Daoy (cell line): ENCODE measurements around the gene CYP21A2. TPM values are rescaled to one million over a fixed set of nuclear protein-coding genes. Genes with fewer than 3 reads are reported as not detected.
"Not testable (repeated sequence)": the region's sequence is repeated elsewhere in the genome, so short reads cannot be mapped to it uniquely, and the experiment has no call there.

Experiments used
- DNase-seq: peaks from one replicate; pipeline ENCODE4 v3.0.0-alpha.2; 2015; ENCODE audit warnings: low read depth
- total RNA-seq: library from RNA; depleted of rRNA; stranded (reverse); fragments of >200 nt; shearing (Covaris generic); gene quantifications from 2 replicates; pipeline ENCODE4 v1.2.3, GENCODE V29; 2014

Gene CYP21A2
- total RNA-seq, 1 experiment from 2014 or later = not detected

DNA sequence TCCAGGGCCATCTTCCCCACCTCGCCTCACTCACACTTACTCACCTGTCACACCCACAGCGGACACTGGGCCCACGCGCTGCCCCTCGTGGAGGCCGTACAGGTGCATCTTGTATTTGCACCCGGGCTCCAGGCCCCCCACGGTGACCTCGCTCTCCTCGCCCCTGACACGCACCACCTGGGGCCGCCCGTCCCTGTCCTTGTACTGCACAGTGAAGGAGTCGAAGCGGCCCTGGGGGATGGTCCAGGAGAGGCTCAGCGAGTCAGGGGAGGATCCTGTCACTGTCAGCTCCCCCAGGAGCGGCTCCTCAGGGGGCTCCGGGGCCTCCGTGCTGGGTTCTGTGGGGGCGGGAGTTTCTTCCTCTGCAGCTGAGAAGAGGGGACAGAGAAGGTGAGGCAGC lies 14.4 kb downstream of the CYP21A2 start:
- DNase-seq = not testable (repeated sequence)

DNA sequence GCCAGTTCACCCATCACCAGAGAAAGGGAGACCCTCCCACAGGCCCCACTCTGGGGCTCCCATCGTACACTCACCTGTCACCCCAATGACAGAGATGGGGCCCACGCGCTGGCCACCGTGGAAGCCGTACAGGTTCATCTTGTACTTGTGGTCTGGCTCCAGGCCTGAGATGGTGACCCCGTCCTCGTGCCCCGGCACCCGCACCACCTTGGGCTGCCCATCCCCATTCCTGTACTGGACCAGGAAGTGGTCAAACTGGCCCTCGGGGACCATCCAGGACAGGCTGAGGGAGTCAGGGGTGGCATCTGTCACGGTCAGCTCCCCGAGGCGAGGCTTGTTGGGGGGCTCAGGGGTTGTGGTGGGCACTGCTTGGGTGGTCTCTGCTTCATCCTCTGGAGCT lies 15.1 kb downstream of the CYP21A2 start:
- DNase-seq = not testable (repeated sequence)

DNA sequence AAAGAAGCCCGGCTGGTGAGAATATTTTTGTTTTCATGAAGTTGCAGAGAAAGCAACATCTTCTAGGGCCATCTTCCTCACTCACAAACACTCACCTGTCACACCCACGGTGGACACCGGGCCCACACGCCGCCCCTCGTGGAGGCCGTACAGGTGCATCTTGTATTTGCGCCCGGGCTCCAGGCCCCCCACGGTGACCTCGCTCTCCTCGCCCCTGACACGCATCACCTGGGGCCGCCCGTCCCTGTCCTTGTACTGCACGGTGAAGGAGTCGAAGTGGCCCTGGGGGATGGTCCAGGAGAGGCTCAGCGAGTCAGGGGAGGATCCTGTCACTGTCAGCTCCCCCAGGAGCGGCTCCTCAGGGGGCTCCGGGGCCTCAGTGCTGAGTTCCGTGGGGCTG lies 17.5 kb downstream of the CYP21A2 start:
- not testable (repeated sequence) for DNase-seq

DNA sequence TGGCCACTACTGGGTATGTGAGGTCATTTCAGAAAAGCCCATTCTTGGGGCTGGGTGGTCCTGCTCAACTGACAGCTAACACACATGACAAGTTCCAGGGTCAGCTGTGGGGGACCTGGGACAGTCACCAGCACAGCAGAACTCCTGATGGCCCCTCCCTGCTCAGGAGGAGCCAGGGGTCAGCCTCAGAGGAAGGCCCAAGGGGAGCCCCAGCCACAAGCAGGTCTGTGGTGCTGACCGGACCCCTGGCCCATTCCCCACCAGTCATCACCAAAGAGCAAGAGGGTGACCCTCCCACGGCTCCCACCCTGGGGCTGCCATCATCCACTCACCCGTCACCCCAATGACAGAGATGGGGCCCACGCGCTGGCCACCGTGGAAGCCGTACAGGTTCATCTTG lies 18.0 kb downstream of the CYP21A2 start:
- no peak for DNase-seq

DNA sequence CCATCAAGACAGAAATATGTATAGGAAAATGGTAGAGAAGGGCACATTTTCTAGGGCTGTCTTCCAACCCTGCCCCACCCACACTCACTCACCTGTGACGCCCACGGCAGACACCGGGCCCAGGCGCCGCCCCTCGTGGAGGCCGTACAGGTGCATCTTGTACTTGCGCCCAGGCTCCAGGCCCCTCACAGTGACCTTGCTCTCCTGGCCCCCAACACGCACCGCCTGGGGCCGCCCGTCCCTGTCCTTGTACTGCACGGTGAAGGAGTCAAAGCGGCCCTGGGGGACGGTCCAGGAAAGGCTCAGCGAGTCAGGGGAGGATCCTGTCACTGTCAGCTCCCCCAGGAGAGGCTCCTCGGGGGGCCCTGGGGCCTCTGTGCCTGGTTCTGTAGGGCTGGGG lies 19.8 kb downstream of the CYP21A2 start:
- DNase-seq = no peak

DNA sequence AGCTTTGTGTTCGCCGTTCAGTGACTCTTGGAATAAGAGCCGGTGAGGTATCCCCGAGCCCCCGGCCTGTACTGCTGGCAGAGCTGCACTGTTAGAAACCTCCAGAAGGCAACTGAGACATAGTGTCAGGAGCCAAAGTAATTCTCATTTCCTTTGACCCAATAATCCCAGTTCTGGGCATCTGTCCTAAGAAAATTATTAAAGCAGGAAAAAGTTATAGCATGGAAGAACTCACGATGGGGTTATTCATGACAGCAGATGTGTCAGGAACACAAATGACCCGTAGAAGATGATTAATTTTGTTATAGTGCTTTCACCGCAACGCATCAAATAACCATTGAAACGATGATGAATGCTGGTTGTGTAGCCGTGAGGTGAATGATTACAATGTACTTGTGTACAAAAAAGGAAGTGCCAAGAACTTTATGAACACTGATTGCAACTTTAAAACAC lies 20.3 kb downstream of the CYP21A2 start:
- DNase-seq = peak; percentile 32

DNA sequence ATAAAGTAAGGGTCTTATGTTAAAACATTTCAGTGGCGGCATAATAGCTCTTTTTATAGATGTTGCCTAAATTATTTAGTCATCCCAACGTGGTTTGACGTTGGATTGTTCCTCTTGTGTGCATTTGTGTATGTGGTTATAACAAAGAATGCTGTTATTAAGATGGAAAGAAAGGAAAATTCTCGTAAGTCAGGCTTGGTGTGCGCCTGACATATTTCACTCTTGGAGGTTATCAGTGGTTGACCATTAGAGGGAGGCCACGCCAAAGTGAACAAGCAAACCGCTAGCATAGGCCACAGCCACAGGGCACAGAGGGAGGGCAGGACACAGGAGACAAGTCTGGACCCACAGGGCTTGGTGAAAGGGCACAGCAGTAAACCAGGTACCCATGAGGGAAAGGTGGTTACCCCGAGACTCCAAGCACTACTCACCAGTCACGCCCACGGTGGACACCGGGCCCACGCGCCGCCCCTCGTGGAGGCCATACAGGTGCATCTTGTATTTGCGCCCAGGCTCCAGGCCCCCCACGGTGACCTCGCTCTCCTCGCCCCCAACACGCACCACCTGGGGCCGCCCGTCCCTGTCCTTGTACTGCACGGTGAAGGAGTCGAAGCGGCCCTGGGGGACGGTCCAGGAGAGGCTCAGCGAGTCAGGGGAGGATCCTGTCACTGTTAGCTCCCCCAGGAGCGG lies 22.9 kb downstream of the CYP21A2 start:
- no peak for DNase-seq

DNA sequence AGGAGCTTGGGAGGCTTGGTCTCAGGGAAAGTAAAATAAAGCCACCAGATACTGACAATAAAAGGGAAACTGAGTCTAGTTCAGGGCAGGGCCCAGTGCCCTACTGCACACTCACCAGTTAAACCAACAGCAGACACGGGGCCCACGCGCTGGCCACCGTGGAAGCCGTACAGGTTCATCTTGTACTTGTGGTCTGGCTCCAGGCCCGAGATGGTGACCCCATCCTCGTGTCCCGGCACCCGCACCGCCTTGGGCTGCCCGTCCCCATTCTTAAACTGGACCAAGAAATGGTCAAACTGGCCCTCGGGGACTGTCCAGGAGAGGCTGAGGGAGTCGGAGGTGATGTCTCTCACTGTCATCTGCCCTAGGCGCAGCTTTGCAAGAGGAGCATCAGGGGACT lies 26.5 kb downstream of the CYP21A2 start:
- DNase-seq = no peak

DNA sequence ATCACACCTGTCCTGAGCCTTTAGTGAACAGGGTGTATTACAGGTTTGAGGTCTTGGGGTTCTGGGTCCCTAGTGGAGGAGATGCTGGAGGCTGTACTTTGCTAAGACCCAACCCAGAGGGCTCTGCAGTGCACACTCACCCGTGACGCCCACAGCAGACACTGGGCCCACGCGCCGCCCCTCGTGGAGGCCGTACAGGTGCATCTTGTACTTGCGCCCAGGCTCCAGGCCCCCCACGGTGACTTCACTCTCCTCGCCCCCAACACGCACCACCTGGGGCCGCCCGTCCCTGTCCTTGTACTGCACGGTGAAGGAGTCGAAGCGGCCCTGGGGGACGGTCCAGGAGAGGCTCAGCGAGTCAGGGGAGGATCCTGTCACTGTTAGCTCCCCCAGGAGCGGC lies 29.3 kb downstream of the CYP21A2 start:
- DNase-seq = not testable (repeated sequence)

DNA sequence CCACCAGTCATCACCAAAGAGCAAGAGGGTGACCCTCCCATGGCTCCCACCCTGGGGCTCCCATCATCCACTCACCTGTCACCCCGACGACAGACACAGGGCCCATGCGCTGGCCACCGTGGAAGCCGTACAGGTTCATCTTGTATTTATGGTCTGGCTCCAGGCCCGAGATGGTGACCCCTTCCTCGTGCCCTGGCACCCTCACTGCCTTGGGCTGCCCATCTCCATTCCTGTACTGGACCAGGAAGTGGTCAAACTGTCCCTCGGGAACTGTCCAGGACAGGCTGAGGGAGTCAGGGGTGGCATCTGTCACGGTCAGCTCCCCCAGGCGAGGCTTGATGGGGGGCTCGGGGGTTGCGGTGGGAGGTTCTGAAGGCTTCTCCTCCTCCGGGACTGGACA lies 30.1 kb downstream of the CYP21A2 start:
- DNase-seq = not testable (repeated sequence)

DNA sequence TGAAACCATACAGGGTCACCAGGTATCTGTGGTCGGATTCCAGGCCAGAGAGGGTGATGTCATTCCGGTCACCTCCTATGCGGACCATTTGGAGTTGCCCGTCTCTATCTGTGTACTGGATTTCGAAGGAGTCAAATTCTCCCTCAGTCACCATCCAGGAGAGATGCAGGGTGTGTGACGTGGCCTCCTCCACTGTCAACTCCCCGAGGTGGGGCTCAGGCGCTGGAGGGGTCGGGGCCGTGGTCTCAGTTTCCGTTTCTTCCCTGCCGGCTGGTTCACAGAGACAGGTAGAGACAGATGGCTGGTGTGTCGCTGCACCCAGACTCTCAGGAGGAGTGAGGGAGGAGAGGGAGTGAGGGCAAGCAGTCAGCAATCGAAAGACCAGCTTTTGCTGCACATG lies 30.7 kb downstream of the CYP21A2 start:
- no peak for DNase-seq

DNA sequence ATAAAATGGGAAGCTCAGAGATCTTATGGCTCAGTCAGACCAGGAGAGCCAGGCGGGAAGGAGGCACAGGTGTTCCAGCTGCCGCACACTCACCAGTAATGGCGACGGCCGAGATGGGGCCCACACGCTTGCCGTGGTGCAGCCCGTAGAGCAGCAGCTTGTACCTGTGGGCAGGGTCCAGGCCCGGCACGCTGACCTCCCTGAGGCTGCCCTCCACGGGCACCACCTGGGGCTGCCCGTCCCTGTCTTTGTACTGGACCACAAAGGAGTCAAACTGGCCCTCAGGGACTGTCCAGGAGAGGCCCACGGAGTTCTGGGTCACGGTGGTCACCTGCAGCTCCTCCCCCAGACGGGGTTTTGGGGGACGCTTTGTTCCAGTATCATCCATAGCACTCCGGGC lies 31.2 kb downstream of the CYP21A2 start:
- no peak for DNase-seq

DNA sequence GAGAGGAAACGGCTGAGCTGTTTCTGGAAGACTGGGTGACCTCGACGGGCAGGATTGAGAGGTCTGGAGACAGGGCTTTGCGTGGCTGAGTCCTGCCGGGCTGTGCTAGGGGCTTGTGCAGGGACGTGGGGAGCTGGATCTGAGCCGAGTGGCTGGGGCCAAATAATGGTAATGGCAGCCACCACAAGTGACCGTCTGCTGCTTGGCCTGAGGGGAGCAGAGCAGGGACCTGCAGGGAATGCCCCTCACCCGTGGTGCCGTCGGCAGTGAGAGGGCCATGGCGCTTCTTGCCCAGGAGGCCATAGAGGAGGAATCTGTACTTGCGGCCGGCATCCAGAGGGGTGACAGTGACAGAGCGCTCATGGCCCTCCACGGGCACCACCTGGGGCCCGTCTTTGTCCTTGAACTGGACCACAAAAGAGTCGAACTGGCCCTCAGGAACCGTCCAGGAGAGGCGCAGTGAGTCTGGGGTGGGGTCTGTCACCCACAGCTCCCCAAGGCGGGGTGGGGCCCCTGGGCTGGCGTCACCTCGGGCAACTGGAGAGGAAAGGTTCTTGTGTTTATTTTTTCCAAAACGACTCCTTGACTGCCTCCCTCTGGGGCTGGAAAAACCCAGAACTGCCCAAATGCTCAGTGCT lies 31.8 kb downstream of the CYP21A2 start:
- DNase-seq = no peak

DNA sequence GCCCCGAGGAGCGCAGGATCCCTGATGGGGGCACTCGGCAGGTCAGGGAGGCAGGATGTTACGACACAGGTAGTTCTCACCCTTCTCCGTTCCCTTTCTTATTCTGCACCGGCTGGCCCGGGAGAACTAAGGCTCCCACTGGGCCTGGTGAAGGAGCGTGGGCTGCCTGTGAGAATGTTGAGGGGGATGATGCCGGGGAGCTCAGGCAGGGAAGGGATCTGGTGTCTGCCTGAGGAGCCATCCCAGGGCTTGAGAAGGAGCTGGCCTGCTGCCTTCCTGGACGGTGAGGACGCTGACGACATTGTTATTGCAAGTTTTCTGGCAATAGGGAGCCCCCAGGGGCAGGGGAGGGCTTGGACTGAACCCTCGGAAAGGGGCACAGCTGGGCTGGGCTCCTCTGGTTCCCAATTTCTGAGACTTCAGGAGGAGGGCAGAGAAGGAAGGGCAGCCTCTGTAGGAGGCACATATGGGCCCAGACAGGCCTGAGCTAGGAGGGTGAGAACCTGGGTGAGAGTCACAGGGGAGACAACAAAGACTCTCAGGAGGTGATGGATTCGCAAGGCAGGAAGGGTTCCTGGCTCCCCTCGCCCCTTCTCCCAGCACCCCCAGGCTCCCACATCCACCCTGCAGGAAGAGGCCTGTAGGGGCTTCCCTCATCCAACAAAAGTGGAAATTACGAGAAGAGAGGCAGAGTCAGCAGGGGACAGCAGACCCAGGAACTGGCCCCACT lies 32.8 kb downstream of the CYP21A2 start:
- no peak for DNase-seq

DNA sequence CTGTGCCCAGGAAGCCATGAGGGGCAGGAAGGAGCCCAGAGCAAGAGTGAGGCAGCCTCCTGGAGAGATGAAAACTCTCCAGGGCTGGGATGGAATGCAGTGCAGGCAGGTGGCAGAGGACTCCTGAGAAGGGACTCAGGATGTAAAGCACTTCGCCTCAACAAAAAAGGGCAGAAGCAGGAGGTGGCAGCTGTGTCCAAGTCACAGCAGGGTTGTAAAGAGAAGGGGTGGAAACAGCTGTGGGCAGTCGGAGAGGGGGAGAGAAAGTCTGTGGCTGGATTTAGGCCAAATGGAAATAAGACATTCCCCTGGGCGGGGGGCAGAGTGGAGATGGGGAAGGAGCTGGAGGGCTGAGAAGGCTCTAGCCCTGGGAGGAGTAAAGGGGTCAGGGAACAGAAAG lies 34.9 kb downstream of the CYP21A2 start:
- no peak for DNase-seq

DNA sequence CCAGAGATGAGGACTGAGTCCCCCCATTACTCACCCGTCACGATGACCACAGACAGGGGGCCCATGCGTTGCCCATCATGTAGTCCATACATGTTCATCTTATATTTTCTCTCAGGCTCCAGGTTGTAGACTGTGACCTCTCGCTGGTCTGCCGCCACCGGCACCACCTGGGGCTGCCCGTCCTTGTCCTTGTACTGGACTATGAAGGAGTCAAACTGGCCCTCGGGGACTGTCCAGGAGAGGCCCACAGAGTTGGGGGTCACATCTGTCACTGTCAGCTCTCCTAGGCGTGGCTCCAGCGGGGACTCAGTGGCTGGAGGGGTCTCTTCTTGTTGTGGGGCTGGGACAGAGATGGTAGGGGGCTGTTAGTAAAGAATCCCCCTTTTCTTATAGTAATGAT lies 35.4 kb downstream of the CYP21A2 start:
- no peak for DNase-seq

DNA sequence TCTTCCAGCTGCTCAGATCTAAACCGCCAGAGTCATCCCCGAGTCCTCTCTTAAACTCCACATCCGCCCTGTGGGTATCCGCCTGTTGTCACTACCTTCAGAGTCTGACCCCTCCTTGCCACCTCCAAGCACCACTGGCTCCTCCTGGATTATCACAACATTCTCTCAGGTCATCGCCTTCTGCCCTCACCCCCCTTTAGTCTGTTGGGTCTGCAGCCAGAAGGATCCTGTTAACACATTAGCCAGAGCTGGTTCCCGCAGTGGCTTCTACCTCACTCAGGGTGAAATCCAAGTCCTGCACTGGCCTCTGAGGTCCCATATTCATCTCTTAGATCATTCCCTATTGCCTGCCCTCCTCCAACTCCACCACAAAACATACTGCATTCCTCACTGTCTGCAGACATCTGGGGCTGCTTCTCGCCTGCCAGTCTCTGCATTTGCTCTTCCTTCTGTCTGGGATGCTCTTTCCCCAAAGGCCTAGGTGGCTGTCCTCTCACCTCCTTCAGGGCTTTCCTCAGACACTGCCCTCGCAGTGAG lies 36.8 kb downstream of the CYP21A2 start:
- no peak for DNase-seq

DNA sequence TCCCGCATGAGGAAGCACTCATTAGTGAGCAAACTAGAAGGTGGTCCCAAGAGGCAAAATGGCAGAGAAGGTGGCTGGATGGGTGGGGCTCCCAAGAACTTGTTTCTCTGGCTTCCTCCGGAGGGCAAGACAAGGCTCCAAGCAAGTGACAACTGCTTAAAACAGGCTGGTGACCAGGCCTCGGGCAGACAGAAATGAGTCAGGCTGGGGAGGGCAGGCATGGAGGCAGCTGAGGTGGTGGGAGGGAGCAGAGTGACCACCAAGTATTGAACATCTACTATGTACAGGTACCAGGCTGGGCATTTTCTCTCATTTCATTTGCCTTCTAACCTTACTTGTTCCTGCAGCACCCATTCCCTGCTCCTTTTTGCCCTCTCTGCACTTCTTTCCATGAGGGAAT lies 37.6 kb downstream of the CYP21A2 start:
- peak; percentile 44 for DNase-seq

DNA sequence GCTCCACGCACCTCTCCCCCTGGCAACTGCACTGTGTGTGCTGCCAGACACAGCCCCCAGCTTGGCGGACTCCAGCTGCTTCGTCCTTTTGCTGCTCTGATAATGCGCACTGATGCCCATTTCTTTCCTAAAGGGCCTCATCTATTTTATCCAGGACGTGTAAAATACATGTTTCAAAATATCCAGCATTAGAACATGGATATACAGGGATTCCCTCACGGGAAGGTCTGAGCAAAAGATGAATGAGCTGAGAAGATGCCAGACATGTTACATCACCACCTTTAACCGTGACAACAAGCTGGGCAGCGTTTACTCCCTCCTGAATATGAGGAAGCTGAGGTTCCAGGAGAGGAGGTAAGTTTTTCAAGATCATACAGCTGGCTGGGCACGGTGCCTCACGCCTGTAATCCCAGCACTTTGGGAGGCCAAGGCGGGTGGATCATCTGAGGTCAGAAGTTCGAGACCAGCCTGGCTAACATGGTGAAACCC lies 38.1 kb downstream of the CYP21A2 start:
- DNase-seq = peak; percentile 89

DNA sequence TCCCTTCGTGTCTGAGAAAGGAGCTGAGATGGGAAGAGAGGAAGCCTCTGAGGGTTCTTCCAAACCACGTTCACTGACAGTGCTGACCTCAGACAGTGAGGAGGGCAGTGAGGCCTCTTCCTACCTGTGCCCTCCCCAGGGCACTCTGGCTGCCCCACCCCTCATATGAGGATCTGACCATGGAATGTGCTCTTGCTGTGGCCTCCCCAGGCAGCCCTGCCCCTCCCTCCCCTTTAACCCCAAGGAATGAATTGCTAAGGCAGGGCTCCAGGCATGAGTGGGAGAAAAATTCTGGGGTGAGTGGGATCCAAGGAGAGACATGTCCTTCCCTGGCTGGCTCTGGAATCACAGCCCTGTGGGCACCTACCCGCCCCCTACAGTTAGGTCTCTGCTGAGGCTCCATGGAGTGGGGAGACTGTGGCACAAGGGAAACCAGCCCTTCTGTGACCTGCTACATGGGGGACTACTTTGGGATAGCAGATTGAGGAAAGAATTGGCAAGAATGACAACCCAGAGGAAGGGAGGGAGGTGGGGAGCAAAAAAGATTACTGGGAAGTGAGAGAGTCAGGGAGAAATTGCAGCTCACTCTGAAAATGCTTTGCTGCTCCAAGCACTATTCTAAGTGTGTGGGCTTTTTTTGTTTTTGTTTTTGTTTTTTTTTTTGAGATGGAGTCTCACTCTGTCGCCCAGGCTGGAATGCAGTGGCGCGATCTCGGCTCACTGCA lies 41.5 kb downstream of the CYP21A2 start:
- no peak for DNase-seq

DNA sequence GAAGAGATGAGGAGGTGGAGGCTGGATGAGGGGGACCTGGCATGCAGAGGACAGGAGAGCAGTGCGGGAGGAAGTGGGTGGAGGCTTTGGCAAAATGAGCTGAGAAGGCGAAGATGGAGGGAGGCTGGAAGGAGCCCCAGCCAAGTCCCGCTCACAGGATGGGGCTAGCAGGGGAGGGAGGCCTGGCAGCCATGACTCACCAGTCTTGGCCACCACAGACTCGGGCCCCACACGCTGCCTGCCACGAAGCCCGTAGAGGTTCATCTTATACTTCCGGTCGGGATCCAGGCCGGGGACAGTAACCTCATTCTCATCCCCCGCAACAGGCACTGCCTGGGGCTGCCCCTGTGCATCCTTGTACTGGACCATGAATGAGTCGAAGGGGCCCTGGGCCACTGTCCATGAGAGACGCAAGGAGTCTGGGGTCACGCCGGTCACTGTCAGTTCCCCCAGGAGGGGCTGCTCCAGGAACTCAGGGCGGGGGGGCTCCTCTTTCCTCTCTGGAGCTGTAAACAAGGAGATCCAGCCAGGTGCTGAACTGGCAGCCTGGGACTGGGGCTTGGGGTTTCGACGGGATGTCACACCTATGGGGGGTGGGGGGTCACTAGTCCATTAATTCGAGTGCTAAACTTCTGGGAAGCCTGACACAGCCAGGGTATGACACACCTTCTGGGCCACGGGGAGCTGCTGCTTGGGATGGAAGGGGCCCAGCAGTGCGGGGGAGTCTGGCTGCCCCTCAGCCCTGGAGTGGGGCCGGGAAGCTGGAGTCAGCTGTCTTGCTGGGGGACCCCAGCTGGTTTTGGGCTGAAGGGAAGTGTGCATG lies 43.2 kb downstream of the CYP21A2 start:
- DNase-seq = peak; percentile 99
